ENCODE measurements around the gene PPIA.
"Not testable (repeated sequence)": the region's sequence is repeated elsewhere in the genome, so short reads cannot be mapped to it uniquely, and the experiment has no call there.

Gene PPIA

DNA sequence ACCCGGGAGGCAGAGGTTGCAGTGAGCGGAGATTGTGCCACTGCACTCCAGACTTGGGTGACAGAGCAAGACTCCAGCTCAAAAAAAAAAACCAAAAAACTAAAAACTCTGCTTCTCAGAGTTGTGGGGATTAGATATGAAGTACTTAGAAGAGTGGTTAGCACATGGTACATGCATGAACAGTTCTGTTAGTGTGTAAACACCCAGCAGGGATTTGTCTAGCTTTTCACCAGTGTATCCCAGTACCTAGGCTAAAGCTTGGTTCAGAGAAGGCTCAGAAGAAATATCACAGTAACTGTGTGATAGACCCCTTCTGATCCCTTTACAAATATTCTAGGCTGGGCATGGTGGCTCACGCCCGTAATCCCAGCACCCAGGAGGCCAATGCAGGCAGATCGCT, 9.5 kb downstream of the PPIA start:
- no peaks in the 10 kb centered on the region for H3K4me1 Mint-ChIP-seq (ENCODE audit: low read depth)
- peaks cover 36% of the 10 kb centered on the region for H3K36me3 Mint-ChIP-seq (ENCODE audit: low read depth)
- H3K4me3 Mint-ChIP-seq = no peak overlapping the region
- no peaks in the 10 kb centered on the region for H3K27me3 Mint-ChIP-seq
- H3K9me3 Mint-ChIP-seq = no peaks in the 10 kb centered on the region
- intact Hi-C loops (cut with micrococcal nuclease) = no loop called here
- no peak overlapping the region for H3K27ac Mint-ChIP-seq

- Mint-ChIP-seq H3K36me3 (ENCODE audit: low read depth) (peaks cover 6% of the 10 kb centered on the region), H3K4me3 (no peak overlapping the region), H3K4me1 (ENCODE audit: low read depth) (no peaks in the 10 kb centered on the region), H3K27me3 (no peaks in the 10 kb centered on the region), H3K9me3 (no peaks in the 10 kb centered on the region), H3K27ac (no peak overlapping the region)
- intact Hi-C loops (cut with micrococcal nuclease) = no loop called here
Observed at GRCh38 chr7:44808914-44809393, 12.5 kb downstream of the PPIA start.

GRCh38 chr7:44811093-44811492, 14.6 kb downstream of the PPIA start:
- no peaks in the 10 kb centered on the region for H3K9me3 Mint-ChIP-seq
- H3K27ac Mint-ChIP-seq = no peak overlapping the region
- intact Hi-C loops (cut with micrococcal nuclease) = no loop called here
- H3K36me3 Mint-ChIP-seq (ENCODE audit: low read depth) = no peaks in the 10 kb centered on the region
- H3K27me3 Mint-ChIP-seq = no peaks in the 10 kb centered on the region
- H3K4me1 Mint-ChIP-seq (ENCODE audit: low read depth) = no peaks in the 10 kb centered on the region
- no peak overlapping the region for H3K4me3 Mint-ChIP-seq

GRCh38 chr7:44811571-44811970, 15.1 kb downstream of the PPIA start:
- Mint-ChIP-seq H3K4me1 (ENCODE audit: low read depth) (no peaks in the 10 kb centered on the region), H3K27ac (no peak overlapping the region), H3K36me3 (ENCODE audit: low read depth) (no peaks in the 10 kb centered on the region), H3K9me3 (no peaks in the 10 kb centered on the region), H3K27me3 (no peaks in the 10 kb centered on the region), H3K4me3 (no peak overlapping the region)
- intact Hi-C loops (cut with micrococcal nuclease) = no loop called here

DNA sequence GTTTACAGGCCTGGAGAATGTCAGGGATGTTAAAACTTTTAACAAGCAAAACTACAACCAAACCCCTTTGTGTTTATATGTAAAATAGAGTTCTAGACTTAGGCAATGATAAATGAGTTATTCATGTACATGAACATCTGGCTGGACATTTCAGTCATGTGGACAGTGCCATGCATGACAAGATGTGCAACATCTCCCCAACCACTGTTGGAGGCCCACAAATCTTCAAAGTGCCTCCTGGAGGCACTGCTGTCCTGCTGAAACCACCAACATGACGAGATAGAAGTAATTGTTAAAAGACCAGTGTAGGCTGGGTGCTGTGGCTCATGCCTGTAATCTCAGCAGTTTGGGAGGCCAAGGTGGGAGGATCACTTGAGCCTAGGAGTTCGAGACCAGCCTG, 18.4 kb downstream of the PPIA start:
- intact Hi-C loops (cut with micrococcal nuclease) = no loop called here
- H3K27me3 Mint-ChIP-seq = no peaks in the 10 kb centered on the region

DNA sequence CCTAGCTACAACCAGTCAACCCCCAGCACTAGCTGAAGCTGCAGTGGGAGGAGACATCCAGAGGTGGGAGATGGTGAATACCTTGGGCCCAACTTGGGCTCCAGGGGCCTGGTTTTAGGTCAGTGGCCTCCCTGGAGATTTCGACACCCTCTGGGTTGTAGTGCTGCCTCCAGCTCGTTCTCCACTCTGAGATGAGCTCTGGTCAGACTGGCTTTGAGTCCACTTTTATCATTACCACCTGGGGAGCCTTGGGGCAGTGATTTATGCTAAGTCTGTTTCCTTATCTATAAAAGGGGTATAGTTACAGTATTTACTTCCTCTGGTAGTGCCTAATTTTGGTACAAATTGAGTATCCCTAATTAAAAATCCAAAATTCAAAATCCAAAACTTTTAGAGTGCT, 22.8 kb downstream of the PPIA start:
- Mint-ChIP-seq H3K9me3 (no peaks in the 10 kb centered on the region), H3K36me3 (ENCODE audit: low read depth) (no peaks in the 10 kb centered on the region), H3K27ac (no peak overlapping the region), H3K27me3 (no peaks in the 10 kb centered on the region), H3K4me1 (ENCODE audit: low read depth) (peaks cover 23% of the 10 kb centered on the region), H3K4me3 (no peak overlapping the region)
- intact Hi-C loops (cut with micrococcal nuclease) = no loop called here

More for the DNA sequence above, 18.4 kb downstream of the PPIA start:
- Mint-ChIP-seq H3K27ac (no peak overlapping the region), H3K4me3 (no peak overlapping the region), H3K36me3 (ENCODE audit: low read depth) (no peaks in the 10 kb centered on the region), H3K9me3 (no peaks in the 10 kb centered on the region), H3K4me1 (ENCODE audit: low read depth) (no peaks in the 10 kb centered on the region)

DNA sequence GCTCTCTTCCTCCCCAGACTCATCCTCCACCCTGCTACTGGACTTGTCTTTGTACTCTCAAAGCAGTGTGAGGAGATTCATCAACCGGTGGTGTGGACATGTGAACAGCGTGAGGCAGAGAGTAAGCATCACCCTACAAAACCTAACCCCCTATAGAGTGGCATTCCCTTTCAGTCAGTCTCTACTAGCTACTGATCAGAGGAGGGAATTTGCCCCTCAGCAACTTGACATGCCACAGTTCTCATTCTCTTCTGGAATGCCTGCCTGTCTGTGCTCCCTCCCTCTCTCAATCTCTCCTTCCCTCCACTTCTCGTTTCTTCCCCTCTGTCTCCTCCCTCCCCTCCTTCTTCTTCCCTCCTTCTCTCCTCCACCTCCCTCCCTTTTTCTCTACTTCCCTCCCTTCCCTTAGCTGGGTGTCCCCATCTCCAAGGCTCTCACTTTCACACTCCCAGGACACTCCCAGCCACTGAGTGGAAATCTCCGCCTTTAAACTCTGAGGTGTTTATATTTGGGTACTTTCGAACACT, 26.8 kb downstream of the PPIA start:
- peak overlapping the region; percentile 51 for H3K27ac Mint-ChIP-seq
- H3K9me3 Mint-ChIP-seq = no peaks in the 10 kb centered on the region
- H3K4me1 Mint-ChIP-seq (ENCODE audit: low read depth) = peaks cover 47% of the 10 kb centered on the region
- intact Hi-C loops (cut with micrococcal nuclease) = no loop called here
- no peaks in the 10 kb centered on the region for H3K27me3 Mint-ChIP-seq
- no peak overlapping the region for H3K4me3 Mint-ChIP-seq
- peaks cover 21% of the 10 kb centered on the region for H3K36me3 Mint-ChIP-seq (ENCODE audit: low read depth)

DNA sequence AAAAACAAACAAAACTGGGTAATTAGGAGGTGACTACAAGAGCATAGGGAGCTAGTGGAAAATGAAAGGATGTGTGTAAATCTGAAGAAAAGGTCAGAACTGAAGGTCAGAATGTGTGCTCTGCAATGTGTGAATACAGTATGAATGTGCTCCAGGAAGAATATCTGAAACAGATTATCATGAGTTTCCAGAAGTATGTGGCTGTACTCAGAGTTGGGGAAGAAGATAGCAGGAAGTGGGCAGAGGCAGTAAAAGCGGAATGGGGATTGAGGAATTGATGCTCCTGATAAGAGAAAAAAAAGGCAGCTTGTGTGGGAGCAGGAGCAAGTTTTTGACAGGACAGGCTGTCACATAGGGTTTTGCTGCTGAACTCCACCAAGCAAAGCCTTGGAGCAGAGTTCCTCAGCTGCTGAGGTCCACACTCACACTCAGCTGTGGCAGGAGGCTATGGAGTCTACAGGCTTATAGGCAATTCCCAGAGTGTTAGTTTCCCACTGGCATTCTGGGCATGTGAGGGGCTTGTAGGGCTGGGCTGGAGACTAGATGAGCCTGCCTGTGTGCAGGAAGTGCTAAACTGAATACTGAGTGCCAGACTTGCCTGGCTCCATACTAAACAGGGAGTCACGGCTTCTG, 28.5 kb downstream of the PPIA start:
- intact Hi-C loops (cut with micrococcal nuclease) = no loop called here
- Mint-ChIP-seq H3K27me3 (no peaks in the 10 kb centered on the region), H3K4me1 (ENCODE audit: low read depth) (peaks cover 47% of the 10 kb centered on the region), H3K4me3 (no peak overlapping the region), H3K36me3 (ENCODE audit: low read depth) (peaks cover 38% of the 10 kb centered on the region), H3K9me3 (no peaks in the 10 kb centered on the region), H3K27ac (peak overlapping the region; percentile 59)

- intact Hi-C loops (cut with micrococcal nuclease) = no loop called here
- H3K27ac Mint-ChIP-seq = no peak overlapping the region
- H3K4me3 Mint-ChIP-seq = no peak overlapping the region
- H3K4me1 Mint-ChIP-seq (ENCODE audit: low read depth) = peaks cover 38% of the 10 kb centered on the region
- peaks cover 58% of the 10 kb centered on the region for H3K36me3 Mint-ChIP-seq (ENCODE audit: low read depth)
- no peaks in the 10 kb centered on the region for H3K27me3 Mint-ChIP-seq
- H3K9me3 Mint-ChIP-seq = no peaks in the 10 kb centered on the region
Observed at GRCh38 chr7:44827567-44827966, 31.1 kb downstream of the PPIA start.

DNA sequence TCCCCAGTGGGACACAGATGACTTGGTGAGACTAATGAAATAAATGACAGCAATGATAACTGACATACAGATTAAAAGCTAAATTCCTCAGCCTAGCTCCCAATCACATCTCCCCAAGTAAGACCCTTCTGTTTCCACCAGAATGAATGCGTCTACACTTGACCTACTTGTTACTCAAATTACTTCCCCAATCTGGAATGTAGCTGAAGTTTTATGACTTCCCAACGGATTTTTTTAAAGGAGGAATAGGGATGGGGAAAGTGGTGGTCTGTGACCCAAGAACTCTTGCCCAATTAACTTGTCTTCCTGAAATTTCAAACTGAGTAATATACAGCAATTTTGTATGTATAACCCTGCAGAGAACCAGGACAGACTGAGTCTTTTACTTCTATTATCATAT, 42.3 kb downstream of the PPIA start:
- peaks cover 74% of the 10 kb centered on the region for H3K36me3 Mint-ChIP-seq (ENCODE audit: low read depth)
- H3K27ac Mint-ChIP-seq = no peak overlapping the region

DNA sequence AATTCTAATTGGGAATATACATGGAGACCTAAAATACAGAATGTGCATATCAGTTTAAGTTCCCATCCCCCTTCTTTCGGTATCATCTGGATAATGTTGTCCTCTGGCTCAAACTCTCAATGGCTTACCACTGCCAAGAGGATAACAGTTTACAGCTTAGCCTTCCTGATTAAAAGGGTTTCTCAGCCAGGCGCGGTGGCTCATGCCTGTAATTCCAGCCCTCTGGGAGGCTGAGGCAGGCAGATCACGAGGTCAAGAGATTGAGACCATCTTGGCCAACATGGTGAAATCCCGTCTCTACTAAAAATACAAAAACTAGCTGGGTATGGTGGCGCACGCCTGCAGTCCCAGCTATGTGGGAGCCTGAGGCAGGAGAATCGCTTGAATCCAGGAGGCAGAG, 46.2 kb downstream of the PPIA start:
- H3K9me3 Mint-ChIP-seq, H3K27me3 Mint-ChIP-seq, H3K4me3 Mint-ChIP-seq: not testable (repeated sequence)
- Mint-ChIP-seq H3K4me1 (ENCODE audit: low read depth) (peaks cover 48% of the 10 kb centered on the region), H3K36me3 (ENCODE audit: low read depth) (peaks cover 40% of the 10 kb centered on the region), H3K27ac (peak overlapping the region; percentile 82)
- intact Hi-C loops (cut with micrococcal nuclease) = loop anchor here (10.0 kb wide), 1 partner anchor 98 kb away; the partner anchor contains the start of gene ZMIZ2

More for the DNA sequence above, 42.3 kb downstream of the PPIA start:
- Mint-ChIP-seq H3K27me3 (no peaks in the 10 kb centered on the region), H3K4me1 (ENCODE audit: low read depth) (peaks cover 25% of the 10 kb centered on the region), H3K4me3 (no peak overlapping the region), H3K9me3 (no peaks in the 10 kb centered on the region)
- intact Hi-C loops (cut with micrococcal nuclease) = no loop called here

DNA sequence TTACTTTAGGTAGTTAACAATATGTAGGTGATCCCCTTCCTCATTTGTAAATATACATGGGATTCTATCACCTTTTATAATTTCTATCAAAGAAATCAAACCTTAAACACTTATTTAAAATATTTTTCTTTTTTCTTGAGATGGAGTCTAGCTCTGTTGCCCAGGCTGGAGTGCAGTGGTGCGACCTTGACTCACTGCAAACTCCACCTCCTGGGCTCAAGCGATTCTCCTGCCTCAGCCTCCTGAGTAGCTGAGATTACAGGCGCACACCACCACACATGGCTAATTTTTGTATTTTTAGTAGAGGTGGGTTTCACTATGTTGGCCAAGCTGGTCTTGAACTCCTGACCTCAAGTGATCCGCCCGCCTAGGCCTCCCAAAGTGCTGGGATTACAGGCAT, 47.0 kb downstream of the PPIA start:
- not testable (repeated sequence) for H3K27me3 Mint-ChIP-seq, H3K27ac Mint-ChIP-seq, H3K9me3 Mint-ChIP-seq, H3K4me3 Mint-ChIP-seq
- peaks cover 33% of the 10 kb centered on the region for H3K36me3 Mint-ChIP-seq (ENCODE audit: low read depth)
- H3K4me1 Mint-ChIP-seq (ENCODE audit: low read depth) = peaks cover 48% of the 10 kb centered on the region
- intact Hi-C loops (cut with micrococcal nuclease) = loop anchor here (10.0 kb wide), 1 partner anchor 99 kb away; the partner anchor contains the start of gene ZMIZ2

DNA sequence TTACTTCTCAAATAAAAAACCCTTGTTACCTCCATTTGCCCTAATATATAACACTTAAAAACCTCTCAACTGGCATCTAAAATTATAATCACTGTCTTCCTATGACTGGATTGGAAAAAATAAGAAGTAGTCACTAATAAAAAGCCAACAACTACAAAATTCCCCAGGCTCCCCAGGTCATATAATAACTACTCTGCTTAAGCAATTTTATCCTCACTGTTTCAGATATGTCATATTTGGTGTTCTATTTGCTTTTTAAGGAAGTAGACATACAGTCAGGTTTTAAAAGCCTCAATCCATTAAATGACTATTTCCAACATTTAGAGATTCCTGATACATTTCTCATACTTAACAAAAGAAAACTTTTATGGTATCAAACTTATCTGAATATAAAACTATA, 49.0 kb downstream of the PPIA start:
- H3K27me3 Mint-ChIP-seq = no peaks in the 10 kb centered on the region
- intact Hi-C loops (cut with micrococcal nuclease) = loop anchor here (5.0 to 10.0 kb wide), 2 partner anchors 101 to 353 kb away; partner anchors contain the start of genes NUDCD3 and ZMIZ2
- H3K9me3 Mint-ChIP-seq = no peaks in the 10 kb centered on the region
- H3K4me3 Mint-ChIP-seq = peak overlapping the region; percentile 37
- H3K27ac Mint-ChIP-seq = peak overlapping the region; percentile 93
- H3K4me1 Mint-ChIP-seq (ENCODE audit: low read depth) = peaks cover 56% of the 10 kb centered on the region
- peaks cover 19% of the 10 kb centered on the region for H3K36me3 Mint-ChIP-seq (ENCODE audit: low read depth)

- Mint-ChIP-seq H3K27ac (peak overlapping the region; percentile 93), H3K4me1 (ENCODE audit: low read depth) (peaks cover 52% of the 10 kb centered on the region), H3K4me3 (peak overlapping the region; percentile 69), H3K36me3 (ENCODE audit: low read depth) (peaks cover 12% of the 10 kb centered on the region)
- not testable (repeated sequence) for H3K27me3 Mint-ChIP-seq, H3K9me3 Mint-ChIP-seq
- intact Hi-C loops (cut with micrococcal nuclease) = loop anchor here (2.0 to 10.0 kb wide), 3 partner anchors 102 to 354 kb away; partner anchors contain the start of genes NUDCD3, TMED4 and ZMIZ2
Observed at GRCh38 chr7:44846390-44846789, 49.9 kb downstream of the PPIA start.

Data from dendritic cell treated with granulocyte-macrophage colony-stimulating factor and Interleukin-4, amounts not matched to agents 40 ng/mL and 50 ng/mL, for 4 days (primary cell).